Liver (tissue), 9 donors: ENCODE results near the gene NRG4. TPM values are rescaled to one million over a fixed set of nuclear protein-coding genes. Genes with fewer than 3 reads are reported as not detected.

ENCODE experiments used
- DNase-seq: peaks from one replicate; pipeline ENCODE4 v3.0.0-alpha.2; 2017; ENCODE audit warnings: low spot score
- H3K27ac ChIP-seq, 2 donors: one replicate each; pipeline ENCODE4 v1.7.0; 2013; ENCODE audit warnings: inconsistent platforms in 2 of 2, low read length in 2 of 2, control low read depth in 1 of 2, low read depth in 1 of 2, mild to moderate bottlenecking in 1 of 2
- H3K27me3 ChIP-seq, 4 donors: one replicate each; pipeline versions ENCODE4 v1.6.1 to v1.7.0; 2013; ENCODE audit warnings: low read length in 3 of 4, inconsistent platforms in 1 of 4, mild to moderate bottlenecking in 1 of 4, moderate library complexity in 1 of 4; ENCODE audit not compliant: control insufficient read depth in 4 of 4, insufficient read depth in 4 of 4
- H3K36me3 ChIP-seq, 4 donors: one replicate each; pipeline versions ENCODE4 v1.6.1 to v1.7.0; 2013; ENCODE audit warnings: low read length in 3 of 4, mild to moderate bottlenecking in 3 of 4, low read depth in 1 of 4, moderate library complexity in 1 of 4; ENCODE audit not compliant: control insufficient read depth in 4 of 4, insufficient read depth in 3 of 4
- H3K4me1 ChIP-seq, 4 donors: one replicate each; pipeline versions ENCODE4 v1.6.1 to v1.7.0; 2013; ENCODE audit warnings: low read length in 3 of 4, mild to moderate bottlenecking in 3 of 4, moderate library complexity in 1 of 4; ENCODE audit not compliant: control insufficient read depth in 4 of 4, insufficient read depth in 4 of 4
- H3K4me3 ChIP-seq, 3 donors: one replicate each; pipeline versions ENCODE4 v1.6.1 to v1.7.0; 2013; ENCODE audit warnings: low read length in 3 of 3, control low read depth in 1 of 3, low read depth in 1 of 3, mild to moderate bottlenecking in 1 of 3
- H3K9ac ChIP-seq, 2 donors: one replicate each; pipeline ENCODE4 v1.7.0; 2013; ENCODE audit warnings: low read length in 2 of 2, mild to moderate bottlenecking in 2 of 2, moderate library complexity in 2 of 2, control low read depth in 1 of 2, low read depth in 1 of 2
- H3K9me3 ChIP-seq, 4 donors: one replicate each; pipeline versions ENCODE4 v1.6.1 to v1.7.0; 2013; ENCODE audit warnings: low read length in 3 of 4; ENCODE audit not compliant: control insufficient read depth in 4 of 4
- ATF3 ChIP-seq: IDR thresholded peaks from 2 replicates; pipeline ENCODE4 v1.6.1; 2016; ENCODE audit warnings: antibody characterized with exemption
- EGR1 ChIP-seq, 2 donors: IDR thresholded peaks; 2 replicates each; pipeline ENCODE4 v1.6.1; 2016 to 2018; ENCODE audit warnings: antibody characterized with exemption in 2 of 2, low read depth in 2 of 2
- FOXA2 ChIP-seq: IDR thresholded peaks from 2 replicates; pipeline ENCODE4 v1.6.1; 2016; ENCODE audit warnings: antibody characterized with exemption
- GABPA ChIP-seq, 2 donors: IDR thresholded peaks in 1 of 2; conservative IDR thresholded peaks in 1 of 2; 2 replicates each; pipeline ENCODE4 v1.6.1; 2016; ENCODE audit warnings: antibody characterized with exemption in 2 of 2, mild to moderate bottlenecking in 1 of 2, moderate library complexity in 1 of 2
- HNF4G ChIP-seq: IDR thresholded peaks from 2 replicates; pipeline ENCODE4 v1.6.1; 2016; ENCODE audit warnings: antibody characterized with exemption
- JUND ChIP-seq, 2 donors: IDR thresholded peaks; 2 replicates each; pipeline ENCODE4 v1.6.1; 2016; ENCODE audit warnings: antibody characterized with exemption in 2 of 2
- NR2F2 ChIP-seq: IDR thresholded peaks from 2 replicates; pipeline ENCODE4 v1.6.1; 2016; ENCODE audit warnings: antibody characterized with exemption
- REST ChIP-seq: IDR thresholded peaks from 2 replicates; pipeline ENCODE4 v1.6.1; 2016; ENCODE audit warnings: antibody characterized with exemption, mild to moderate bottlenecking
- RXRA ChIP-seq, 2 donors: IDR thresholded peaks; 2 replicates each; pipeline ENCODE4 v1.6.1; 2017 to 2018; ENCODE audit warnings: antibody characterized with exemption in 2 of 2, mild to moderate bottlenecking in 1 of 2
- TAF1 ChIP-seq: conservative IDR thresholded peaks from 2 replicates; pipeline ENCODE4 v1.6.1; 2016; ENCODE audit warnings: antibody characterized with exemption, mild to moderate bottlenecking
- YY1 ChIP-seq: IDR thresholded peaks from 2 replicates; pipeline ENCODE4 v1.6.1; 2016; ENCODE audit warnings: antibody characterized with exemption, mild to moderate bottlenecking
- ZBTB33 ChIP-seq: IDR thresholded peaks from 2 replicates; pipeline ENCODE4 v1.6.1; 2016; ENCODE audit warnings: antibody characterized with exemption
- WGBS: extraction: QIAGEN DNeasy Blood & Tissue Kit; methylation state at CpG from one replicate; pipeline ENCODE4 v1.1.7; 2013; 5-methylcytosine and 5-hydroxymethylcytosine counted together
- polyA plus RNA-seq, 2 donors: library from polyadenylated mRNA; stranded (reverse) in 1 of 2; unstranded in 1 of 2; fragments of 200-250 nt in 1 of 2; fragments of >200 nt in 1 of 2; fragmentation: Nextera tagmentation in 1 of 2; extraction: Ambion mirVana in 1 of 2; gene quantifications; one replicate each; pipeline versions ENCODE4 v1.2.1 to v1.2.3, GENCODE V29; 2013 to 2015
- total RNA-seq, 2 donors: library from RNA; depleted of rRNA; stranded (reverse); fragments of >200 nt; gene quantifications; one replicate each; pipeline ENCODE4 v1.2.3, GENCODE V29; 2014
- donor health status: healthy.
- donor health status: healthy.
- donor health status: healthy.
- donor health status: healthy.
- donor health status: healthy.

The NRG4 gene
- total and polyA plus RNA-seq, 4 donors = 0.51 to 1.3 (median 1.0) TPM; not detected in 1

GRCh38 chr15:75926931-75927330 is 85.3 kb downstream of the NRG4 start:
- 94% methylated on average over 3 of the region's 3 CpGs for WGBS
- Histone ChIP-seq H3K27me3 (no peaks in the 10 kb centered on the region), H3K9ac (no peak overlapping the region), H3K27ac (no peak overlapping the region), H3K4me3 (no peak overlapping the region), H3K36me3 (peaks cover 0 to 14% (median 8%) of the 10 kb centered on the region in 4 donors), H3K4me1 (peaks cover 0 to 9% (median 6%) of the 10 kb centered on the region in 4 donors), H3K9me3 (no peaks in the 10 kb centered on the region)
- TF ChIP-seq REST (no peak), ATF3 (no peak), GABPA (IDR thresholded peaks at IDR 0.05 in 1 of 2, conservative IDR thresholded peaks at IDR 0.05 in 1 of 2) (no peak), YY1 (no peak), EGR1 (IDR thresholded peaks at IDR 0.05; ENCODE audit: low read depth in 2 of 2) (no peak), NR2F2 (no peak), JUND (IDR thresholded peaks at IDR 0.05) (no peak)
- DNase-seq = no peak

GRCh38 chr15:75925440-75925839 is 86.8 kb downstream of the NRG4 start:
- Histone ChIP-seq H3K27me3 (no peaks in the 10 kb centered on the region), H3K9ac (no peak overlapping the region), H3K4me3 (no peak overlapping the region), H3K4me1 (peaks cover 0 to 10% (median 6%) of the 10 kb centered on the region in 4 donors), H3K36me3 (peaks cover 0 to 8% (median 6%) of the 10 kb centered on the region in 4 donors), H3K9me3 (no peaks in the 10 kb centered on the region), H3K27ac (no peak overlapping the region)
- WGBS = 78% methylated on average over 2 of the region's 2 CpGs
- TF ChIP-seq FOXA2 (no peak), ZBTB33 (no peak), RXRA (IDR thresholded peaks at IDR 0.05) (no peak), HNF4G (no peak), TAF1 (no peak)
- no peak for DNase-seq

GRCh38 chr15:75924576-75924975 is 87.6 kb downstream of the NRG4 start:
- no peak overlapping the region for H3K27ac ChIP-seq
- H3K4me3 ChIP-seq = no peak overlapping the region
- peaks cover 0 to 14% (median 6%) of the 10 kb centered on the region in 4 donors for H3K4me1 ChIP-seq
- no peak for DNase-seq
- H3K36me3 ChIP-seq = peaks cover 0 to 3% (median 1%) of the 10 kb centered on the region in 4 donors
- no peak overlapping the region for H3K9ac ChIP-seq
- 96% methylated on average over 1 of the region's 1 CpG for WGBS
- TF ChIP-seq RXRA (IDR thresholded peaks at IDR 0.05) = no peak
- no peaks in the 10 kb centered on the region for H3K9me3 ChIP-seq
- H3K27me3 ChIP-seq = no peaks in the 10 kb centered on the region
